ENCODE data around the gene ARHGEF39.

ARHGEF39 gene, protein sequence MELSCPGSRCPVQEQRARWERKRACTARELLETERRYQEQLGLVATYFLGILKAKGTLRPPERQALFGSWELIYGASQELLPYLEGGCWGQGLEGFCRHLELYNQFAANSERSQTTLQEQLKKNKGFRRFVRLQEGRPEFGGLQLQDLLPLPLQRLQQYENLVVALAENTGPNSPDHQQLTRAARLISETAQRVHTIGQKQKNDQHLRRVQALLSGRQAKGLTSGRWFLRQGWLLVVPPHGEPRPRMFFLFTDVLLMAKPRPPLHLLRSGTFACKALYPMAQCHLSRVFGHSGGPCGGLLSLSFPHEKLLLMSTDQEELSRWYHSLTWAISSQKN

GRCh38 chr9:35664531-35665470 lies at the start of gene ARHGEF39:
Gene ARHGEF39, minus strand, starts transcription at chr9:35665195. Its CDS starts 26 bp downstream, at chr9:35665169.
- peak; percentile 83 for DNase-seq

DNA sequence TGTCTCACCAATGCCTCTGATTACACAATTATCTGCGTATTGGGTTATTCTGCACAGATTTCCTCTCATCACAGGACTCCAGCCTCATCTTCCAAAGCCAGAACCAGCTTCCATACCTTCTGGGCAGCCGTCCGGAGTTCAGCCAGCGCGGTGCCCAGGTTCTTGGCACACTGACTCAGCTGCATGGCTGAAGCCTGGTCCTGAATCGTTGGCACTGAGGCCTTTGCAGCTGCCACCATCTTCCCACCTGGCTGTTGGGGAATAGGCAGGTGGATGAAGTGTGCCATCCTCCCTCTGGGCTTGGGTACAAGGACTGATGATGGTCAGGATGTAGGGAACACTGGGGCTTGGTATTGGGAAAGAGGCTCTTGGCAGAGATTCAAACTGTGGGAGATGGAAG lies 49.1 kb upstream of the ARHGEF39 start:
- no peak for DNase-seq

GRCh38 chr9:35713578-35713977 lies 48.6 kb upstream of the ARHGEF39 start:
- DNase-seq: no peak

DNA sequence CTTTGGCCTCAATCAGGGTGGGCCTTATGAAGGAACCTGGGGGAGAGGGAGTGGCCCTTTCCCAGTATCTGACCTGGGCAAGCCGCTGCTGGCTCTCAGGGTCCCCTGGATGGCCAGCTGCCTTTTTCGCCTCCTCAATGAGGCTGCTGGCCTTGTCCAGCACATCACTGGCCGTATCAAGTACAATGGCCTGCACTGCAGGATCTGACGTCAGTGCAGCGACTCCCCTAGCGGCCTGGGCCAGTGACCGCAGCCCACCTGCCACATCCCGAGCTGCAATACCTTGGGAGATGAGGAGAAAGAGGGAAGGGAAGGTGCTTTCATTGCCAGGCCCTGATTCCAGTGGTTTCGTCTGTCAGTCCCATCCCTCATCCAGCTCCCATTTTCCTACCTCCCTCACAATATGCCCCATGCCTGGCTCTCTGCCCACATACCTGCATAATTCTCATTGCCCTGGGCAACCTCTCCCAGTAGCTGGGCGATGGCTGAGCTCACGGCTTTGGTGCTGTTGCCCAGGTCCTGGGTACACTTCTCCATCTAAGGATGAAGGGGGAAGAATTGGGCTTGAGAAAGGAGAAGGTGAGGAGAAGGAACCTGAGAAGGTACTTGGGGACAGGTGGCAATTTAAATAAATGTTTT lies 47.9 kb upstream of the ARHGEF39 start:
- DNase-seq: no peak

DNA sequence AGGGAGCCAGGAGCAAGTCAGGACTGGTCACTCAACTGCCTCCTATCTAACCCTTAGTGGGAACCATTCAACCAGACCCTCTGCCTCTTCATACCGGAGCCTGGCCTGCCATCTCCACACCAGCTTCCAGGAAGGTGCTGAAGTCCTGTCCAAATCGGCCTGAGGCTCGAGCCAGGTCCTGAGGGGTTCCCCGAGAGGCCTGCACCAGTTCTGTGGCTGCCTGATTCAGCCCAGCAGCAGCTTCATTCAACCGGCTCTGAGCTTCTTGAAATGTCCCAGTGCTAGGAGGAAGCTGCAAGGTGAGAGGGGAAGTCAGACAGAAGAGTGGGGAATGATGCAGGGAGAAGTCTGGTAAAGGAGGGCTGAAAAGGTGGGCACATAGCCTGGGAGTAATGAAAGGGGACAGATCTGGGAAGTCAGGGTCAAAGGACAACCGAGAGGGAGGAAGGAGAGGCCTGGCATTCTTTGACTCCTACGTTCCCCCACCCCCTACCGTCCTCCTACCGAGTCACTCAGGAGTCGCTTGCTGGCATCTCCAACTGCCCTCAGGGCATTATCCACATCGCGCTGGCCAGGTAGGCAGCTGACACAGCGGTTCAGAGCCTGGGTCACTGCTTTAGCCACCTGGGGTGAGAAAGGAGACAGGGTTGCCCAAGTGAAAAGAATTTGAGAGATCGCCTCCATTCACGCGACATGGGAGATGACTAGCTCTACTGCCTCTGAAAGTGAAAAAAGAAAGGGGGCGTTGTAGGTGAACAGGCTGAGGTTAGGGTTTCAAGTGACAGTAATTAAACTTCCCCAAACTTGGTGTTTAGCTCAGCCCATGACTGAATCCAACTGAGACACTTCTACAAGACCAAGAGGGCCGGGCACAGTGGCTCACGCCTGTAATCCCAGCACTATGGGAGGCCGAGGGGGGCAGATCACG lies 46.8 kb upstream of the ARHGEF39 start:
- no peak for DNase-seq

DNA sequence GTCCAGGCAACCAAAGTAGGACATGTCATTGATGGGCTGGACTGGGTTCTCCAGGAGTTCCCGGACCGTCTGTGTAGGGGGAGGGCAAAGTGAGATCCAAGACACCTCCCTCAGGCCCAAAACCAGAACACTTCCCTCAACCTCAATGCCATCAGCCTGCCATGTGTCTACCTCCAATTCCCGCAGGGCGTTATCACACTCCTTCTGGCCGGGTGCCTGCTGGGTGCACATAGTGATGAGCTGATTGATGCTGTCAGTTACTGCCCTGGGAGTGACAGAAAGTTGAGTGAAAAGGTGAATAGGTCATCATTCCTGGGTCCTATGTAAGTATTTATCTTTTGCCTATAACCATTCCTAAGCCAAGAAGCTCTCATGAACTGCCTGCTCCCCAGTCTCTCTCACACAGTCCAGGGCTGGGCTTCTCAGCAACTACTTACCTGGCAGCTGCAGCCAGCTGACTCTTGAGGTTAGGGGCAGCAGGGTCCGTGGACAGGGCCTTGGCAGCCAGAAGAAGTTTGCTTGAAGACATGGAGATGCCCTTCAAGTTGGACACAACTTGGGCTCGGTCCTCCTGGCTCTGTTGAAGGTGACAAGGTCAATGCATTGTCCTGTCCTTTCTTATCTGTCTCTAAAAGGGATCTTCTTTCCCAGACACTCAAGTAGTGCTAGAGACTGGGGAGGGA lies 46.0 kb upstream of the ARHGEF39 start:
- DNase-seq: no peak

DNA sequence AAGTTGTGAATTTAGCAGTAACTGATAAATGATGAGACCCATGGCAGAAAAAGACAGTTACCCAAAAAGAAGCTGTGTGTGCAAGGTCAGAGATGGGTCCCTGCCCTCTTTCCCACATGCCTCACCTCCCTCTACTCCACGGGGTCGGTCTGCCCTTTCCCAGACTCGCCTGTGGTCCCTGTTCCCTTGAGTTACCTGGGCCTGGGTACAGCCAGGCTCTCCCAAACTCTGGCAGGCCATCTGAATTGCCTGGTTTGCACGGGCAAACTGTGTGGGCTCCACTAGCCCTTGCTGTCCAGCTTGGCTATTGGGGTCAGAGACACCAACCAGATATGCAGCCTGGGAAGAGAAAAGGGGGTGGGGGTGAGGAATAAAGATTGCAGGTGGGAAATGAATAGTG lies 43.2 kb upstream of the ARHGEF39 start:
- DNase-seq: no peak

- no peak for DNase-seq
Observed at GRCh38 chr9:35706951-35707350, 42.0 kb upstream of the ARHGEF39 start.

DNA sequence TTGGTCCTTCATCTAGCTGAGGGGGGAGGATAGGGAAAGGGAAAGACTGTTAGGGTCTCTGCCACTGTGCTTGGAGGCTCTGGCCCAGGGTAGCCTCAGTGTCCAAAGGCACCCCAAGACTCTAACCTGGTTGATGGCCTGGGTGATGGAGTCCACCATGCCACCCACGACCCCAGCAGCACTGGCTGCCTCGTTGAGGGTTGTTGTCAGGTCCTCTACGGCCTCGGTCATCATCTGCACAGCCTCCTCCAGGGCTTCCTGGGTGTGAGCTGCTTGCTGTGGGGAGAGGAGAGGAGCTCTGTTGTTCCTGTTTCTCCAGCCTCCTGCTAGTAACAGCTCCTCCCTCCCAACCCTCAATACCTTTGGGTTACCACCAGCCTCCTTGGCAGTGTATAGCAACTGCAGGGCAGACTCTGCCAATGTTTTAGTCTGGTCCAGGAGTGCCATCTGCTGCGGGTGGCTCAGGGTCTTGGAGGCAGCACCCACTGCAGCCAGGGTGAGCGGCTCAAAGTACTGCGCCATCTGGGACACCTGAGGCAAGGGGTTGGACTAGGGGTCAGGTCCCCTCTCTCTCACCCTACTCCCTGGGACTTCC lies 40.9 kb upstream of the ARHGEF39 start:
- DNase-seq: no peak

GRCh38 chr9:35705372-35705771 lies 40.4 kb upstream of the ARHGEF39 start:
- DNase-seq: no peak

DNA sequence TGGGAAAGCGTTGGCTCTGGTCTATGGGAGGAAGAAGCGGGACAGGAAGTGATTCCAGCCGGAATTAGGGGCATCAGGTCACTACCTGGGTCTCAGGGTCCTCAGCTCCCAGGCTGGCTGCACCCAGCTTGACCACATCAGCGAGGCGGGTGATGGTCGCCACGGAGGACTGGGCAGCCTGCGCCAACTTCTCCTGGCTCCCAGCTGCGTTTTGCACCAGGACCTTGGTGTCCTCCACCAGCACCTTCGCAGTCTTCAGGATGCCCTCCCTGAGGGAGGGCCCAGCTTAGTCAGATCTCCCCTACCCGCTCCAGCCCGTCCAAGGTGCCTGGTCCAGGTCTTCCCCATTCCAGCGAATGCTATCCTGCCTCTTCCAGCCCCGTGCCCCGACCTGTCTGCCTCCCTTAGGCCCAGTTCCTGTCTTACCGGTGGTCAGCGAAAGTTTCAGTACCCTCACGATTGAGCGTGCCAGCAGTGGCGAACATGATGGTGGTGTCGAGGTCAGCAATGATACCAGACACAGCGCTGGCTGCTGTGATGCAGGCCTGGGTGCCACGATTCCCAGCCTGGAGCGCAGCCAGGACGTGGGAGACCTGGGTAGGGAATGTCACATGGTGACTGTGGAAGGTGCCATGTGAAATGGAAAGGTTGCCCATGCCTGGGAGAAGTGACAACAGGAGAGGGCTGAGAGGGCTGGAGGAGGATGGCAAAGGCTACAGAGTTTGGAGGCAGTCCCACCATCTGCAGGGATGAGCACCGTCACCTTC lies 39.1 kb upstream of the ARHGEF39 start:
- no peak for DNase-seq

DNA sequence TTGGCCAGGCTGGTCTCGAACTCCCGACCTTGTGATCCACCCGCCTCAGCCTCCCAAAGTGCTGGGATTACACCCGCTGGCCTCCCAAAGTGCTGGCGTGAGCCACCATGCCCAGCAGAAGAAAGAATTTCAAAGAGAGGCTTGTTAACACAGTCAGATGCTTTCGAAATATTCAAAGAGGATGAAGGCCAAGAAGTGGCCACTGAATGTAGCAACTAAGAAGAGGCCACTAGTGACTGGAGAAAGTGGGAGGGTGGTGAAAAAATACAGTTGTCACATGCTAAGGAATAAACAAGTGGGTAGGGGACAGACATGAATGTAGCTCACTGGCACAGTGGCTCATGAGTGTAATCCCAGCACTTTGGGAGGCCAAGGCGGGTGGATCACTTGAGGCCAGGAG lies 37.7 kb upstream of the ARHGEF39 start:
- DNase-seq: no peak

DNA sequence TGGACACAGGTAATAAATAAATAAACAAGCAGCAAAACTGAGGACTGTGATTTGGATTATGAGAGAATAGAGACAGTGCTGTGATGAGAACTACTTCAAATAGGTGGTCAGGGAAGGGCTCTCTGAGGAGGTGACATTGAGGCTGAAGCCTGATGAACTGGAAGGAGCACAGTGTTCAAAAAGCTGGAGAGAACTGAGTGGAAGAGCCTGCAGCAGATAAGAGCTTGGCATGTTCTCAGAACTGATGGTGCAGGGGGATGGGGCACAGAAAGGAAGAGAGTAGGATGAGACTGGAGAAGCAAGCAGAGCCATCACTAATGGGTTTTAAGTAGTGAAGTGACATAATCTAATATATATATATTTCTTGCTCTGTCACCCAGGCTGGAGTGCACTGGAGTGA lies 35.9 kb upstream of the ARHGEF39 start:
- no peak for DNase-seq

DNA sequence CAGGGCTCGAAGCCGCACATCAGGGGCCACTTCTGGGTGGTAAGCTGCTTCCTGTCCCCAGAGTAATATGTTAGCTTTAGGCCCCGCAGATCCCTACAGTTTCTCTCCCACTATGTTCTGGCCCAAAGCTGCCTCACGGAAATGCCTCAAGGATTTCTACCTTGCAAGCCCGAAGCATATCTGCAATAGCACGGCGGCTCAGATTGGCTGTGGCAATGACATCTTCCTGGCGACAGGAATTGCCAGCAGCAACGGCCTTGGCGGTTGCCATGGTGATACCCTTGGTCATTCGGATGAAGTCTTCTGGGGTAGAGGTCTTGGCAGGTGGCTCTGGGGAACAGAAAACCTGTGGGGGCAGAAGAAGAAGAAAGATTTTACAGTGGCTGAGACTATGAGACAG lies 35.0 kb upstream of the ARHGEF39 start:
- no peak for DNase-seq

GRCh38 chr9:35698231-35698630 lies 33.2 kb upstream of the ARHGEF39 start:
- no peak for DNase-seq

- DNase-seq: no peak
Observed at GRCh38 chr9:35697486-35697885, 32.5 kb upstream of the ARHGEF39 start.

GRCh38 chr9:35696520-35697215 lies 31.7 kb upstream of the ARHGEF39 start:
- DNase-seq: peak; percentile 70

DNA sequence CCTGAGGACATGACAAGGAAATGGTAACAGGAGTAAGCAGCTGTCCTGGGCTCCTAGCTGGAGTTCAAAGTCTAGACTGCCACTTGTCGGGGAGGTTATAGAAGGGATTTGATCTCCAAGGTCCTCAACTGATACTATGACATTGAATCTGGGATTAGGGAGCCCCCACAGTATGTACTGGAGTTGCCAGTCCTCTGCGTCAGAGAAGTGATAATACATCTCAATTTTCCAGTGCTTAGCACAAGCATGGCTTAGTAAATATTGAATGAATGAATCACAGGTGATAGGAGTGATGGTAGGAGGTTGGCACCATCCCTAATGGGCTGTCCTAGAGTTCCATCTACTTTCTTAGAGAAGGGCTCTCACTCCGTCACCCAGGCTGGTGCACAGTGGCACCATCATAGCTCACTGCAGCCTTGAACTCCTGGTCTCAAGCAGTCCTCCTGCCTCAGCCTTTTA lies 31.0 kb upstream of the ARHGEF39 start:
- DNase-seq: no peak

GRCh38 chr9:35691757-35692301 lies 26.8 kb upstream of the ARHGEF39 start:
- peak; percentile 21 for DNase-seq

GRCh38 chr9:35691334-35691650 lies 26.3 kb upstream of the ARHGEF39 start:
- peak; percentile 64 for DNase-seq

Measured in NCI-H82 (cell line).